Heart right ventricle (tissue), 16 donors: Measurements from ENCODE around the gene ADCY7. TPM values are rescaled to one million over a fixed set of nuclear protein-coding genes. Genes with fewer than 3 reads are reported as not detected.

ENCODE experiments used
- ATAC-seq, 8 donors: fragments of 200-7000 bp; cut with Tn5 transposase; one replicate each; pipeline ENCODE4 v1.9.1; 2020; ENCODE audit warnings: mild to moderate bottlenecking in 8 of 8, moderate library complexity in 8 of 8, moderate number of reproducible peaks in 1 of 8
- DNase-seq, 2 donors: peaks; one replicate each; pipeline ENCODE4 v3.0.0-alpha.2; 2020
- H3K27ac ChIP-seq, 10 donors: fragments of 200-600 bp; sonication (generic) in 2 of 10; one replicate each; pipeline versions ENCODE4 v1.5.0 to v1.8.0; 2020 to 2022; ENCODE audit warnings: mild to moderate bottlenecking in 3 of 10
- H3K27me3 ChIP-seq, 7 donors: fragments of 200-600 bp; one replicate each; pipeline ENCODE4 v1.8.0; 2021 to 2022; ENCODE audit warnings: mild to moderate bottlenecking in 2 of 7
- H3K36me3 ChIP-seq, 9 donors: fragments of 200-600 bp; sonication (generic) in 1 of 9; one replicate each; pipeline versions ENCODE4 v1.5.0 to v1.8.0; 2020 to 2022; ENCODE audit warnings: mild to moderate bottlenecking in 2 of 9
- H3K4me1 ChIP-seq, 9 donors: fragments of 200-600 bp; sonication (generic) in 1 of 9; one replicate each; pipeline versions ENCODE4 v1.5.0 to v1.8.0; 2020 to 2022; ENCODE audit warnings: mild to moderate bottlenecking in 4 of 9
- H3K4me3 ChIP-seq, 10 donors: fragments of 200-600 bp; sonication (generic) in 2 of 10; one replicate each; pipeline versions ENCODE4 v1.5.0 to v1.8.0; 2020 to 2022; ENCODE audit warnings: mild to moderate bottlenecking in 7 of 10, moderate library complexity in 2 of 10
- H3K9me3 ChIP-seq, 11 donors: fragments of 200-600 bp in 10 of 11; sonication (generic) in 2 of 11; one replicate each; pipeline versions ENCODE4 v1.5.0 to v1.8.0; 2013 to 2022; ENCODE audit warnings: mild to moderate bottlenecking in 2 of 11, control low read depth in 1 of 11, moderate library complexity in 1 of 11
- CTCF ChIP-seq, 9 donors: fragments of 200-600 bp; sonication (generic) in 2 of 9; IDR thresholded peaks; one replicate each; pipeline versions ENCODE4 v1.5.0 to v1.8.0; 2021 to 2022; ENCODE audit warnings: antibody characterized with exemption in 9 of 9, mild to moderate bottlenecking in 5 of 9, moderate library complexity in 1 of 9
- WGBS, 2 donors: extraction: QIAGEN DNeasy Blood & Tissue Kit; methylation state at CpG; one replicate each; pipeline ENCODE4 v1.1.7; 2013; ENCODE audit warnings: inconsistent platforms in 1 of 2; 5-methylcytosine and 5-hydroxymethylcytosine counted together
- intact Hi-C, 10 donors: fragments of 100-400 bp; cut with DNase I; formaldehyde crosslinking; loops; one replicate each; pipeline versions ENCODE4 v1.11.1 to v1.14.2; 2022
- polyA plus RNA-seq, 2 donors: library from polyadenylated mRNA; stranded (reverse); fragments of 200-250 nt; gene quantifications; one replicate each; pipeline ENCODE4 v1.2.3, GENCODE V29; 2013
- total RNA-seq, 10 donors: library from RNA; stranded (reverse); fragmentation: NEBNext Ultra II Directional in 3 of 10; extraction: Animal tissue kit (Norgen Biotek cat#: 25700) in 3 of 10; gene quantifications; one replicate each; pipeline versions ENCODE4 v1.2.1 to v1.2.4, GENCODE V29; 2021 to 2023
- donor health status: Arrhythmogenic right ventricular cardiomyopathy.
- donor health status: ischemic (EF 13 %, LVEDD 7.1; RV severe dilation, severe dysfunction).
- donor health status: healthy with polysubstance abuse.
- donor health status: DM: no; HTN: yes; CAD: no.
- donor health status: DM: no; HTN: no; CAD: no.
- donor health status: ischemic (EF 25% LVEDD 6.9; RV normal size, moderate dysfunction).
- donor health status: ischemic (EF 25% LVEDD 5.7; RV mildly dilated, moderate dysfunction).
- donor health status: healthy.
- donor health status: DM: yes; HTN: yes; CAD: no.
- donor health status: Ischemic cardiomyopathy.
- donor health status: ischemic (EF 35%, LVEDD 5.7; RV mildly dilated, moderate dysfunction).
- donor health status: nonischemic (EF 11% LVEDD 7.7; RV severe dilation, severe dysfunction).
- donor health status: DM: yes; HTN: yes; CAD: no.
- donor health status: PGD.
- donor health status: ischemic (EF 29% LVEDD 5.4; RV normal size, mild dysfunction).
- donor health status: nonischemic (EF 23%, LVEDD 6.1; RV moderate dilation, normal function).

Gene ADCY7
- total and polyA plus RNA-seq, 12 donors, result 2.2 to 25.5 (median 4.7) TPM

GRCh38 chr16:50316848-50317630, 50.7 kb downstream of the ADCY7 start:
- DNase-seq (no peak), ATAC-seq (no peak)
- Histone ChIP-seq H3K27me3 (no peaks in the 10 kb centered on the region), H3K36me3 (peaks cover 0 to 100% (median 60%) of the 10 kb centered on the region in 9 donors), H3K4me1 (peaks cover 0 to 17% (median 0%) of the 10 kb centered on the region in 9 donors), H3K9me3 (no peaks in the 10 kb centered on the region), H3K27ac (no peak overlapping the region), H3K4me3 (no peak overlapping the region)
- no peak for TF ChIP-seq CTCF (IDR thresholded peaks at IDR 0.05)
- WGBS, 2 donors, result 86 to 91% methylated on average over 10 of the region's 10 CpGs
- intact Hi-C loops, result no loop called here

- intact Hi-C loops, result no loop called here
- TF ChIP-seq CTCF (IDR thresholded peaks at IDR 0.05), result no peak
- ATAC-seq (no peak), DNase-seq (no peak)
- 95% methylated on average over 9 of the region's 9 CpGs for WGBS, 2 donors
- no peaks in the 10 kb centered on the region for H3K27me3 ChIP-seq
- H3K4me3 ChIP-seq, result no peak overlapping the region
- peaks cover 0 to 6% (median 0%) of the 10 kb centered on the region in 9 donors for H3K4me1 ChIP-seq
- H3K36me3 ChIP-seq, result peaks cover 0 to 100% (median 77%) of the 10 kb centered on the region in 9 donors
- no peaks in the 10 kb centered on the region for H3K9me3 ChIP-seq
- no peak overlapping the region for H3K27ac ChIP-seq
These were observed 52.6 kb downstream of the ADCY7 start for GRCh38 chr16:50318796-50319578.

- DNase-seq, result no peak
- Histone ChIP-seq H3K4me1 (no peaks in the 10 kb centered on the region), H3K27ac (no peak overlapping the region), H3K36me3 (peaks cover 0 to 100% (median 79%) of the 10 kb centered on the region in 9 donors), H3K9me3 (no peaks in the 10 kb centered on the region), H3K27me3 (no peaks in the 10 kb centered on the region), H3K4me3 (no peak overlapping the region)
- TF ChIP-seq CTCF (IDR thresholded peaks at IDR 0.05), result no peak
- intact Hi-C loops, result loop anchor here in 1 of 10 donors (10.0 kb wide), 1 partner anchor 66 kb away; no protein-coding TSS in a partner anchor
- 88 to 91% methylated on average over 5 of the region's 5 CpGs for WGBS, 2 donors
- no peak for ATAC-seq
These were observed 54.0 kb downstream of the ADCY7 start for GRCh38 chr16:50320310-50320709.

DNA sequence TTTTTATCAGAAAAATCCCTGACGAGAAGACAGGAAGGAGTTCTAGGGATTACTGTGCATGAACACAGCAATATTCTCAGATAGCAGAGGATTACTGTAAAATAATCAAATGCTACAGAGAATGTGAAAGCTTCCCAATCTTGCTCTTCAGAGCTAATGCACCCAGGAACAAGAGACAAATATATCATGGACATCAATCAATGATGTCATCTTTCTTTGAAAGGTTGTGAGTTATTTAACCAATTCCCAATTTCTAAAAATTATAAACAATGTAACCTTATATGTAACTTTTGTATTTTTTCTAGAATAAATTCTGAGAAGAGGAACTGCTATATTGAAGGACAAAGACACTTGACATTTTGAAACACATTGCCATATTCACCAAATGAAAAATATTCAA, 56.0 kb downstream of the ADCY7 start:
- intact Hi-C loops, result loop anchor here in 1 of 10 donors (10.0 kb wide), 1 partner anchor 68 kb away; no protein-coding TSS in a partner anchor
- ATAC-seq (no peak), DNase-seq (no peak)
- WGBS, 2 donors, result 90 to 95% methylated on average over 1 of the region's 1 CpG
- Histone ChIP-seq H3K9me3 (no peaks in the 10 kb centered on the region), H3K27me3 (no peaks in the 10 kb centered on the region), H3K36me3 (peaks cover 0 to 100% (median 69%) of the 10 kb centered on the region in 9 donors), H3K4me1 (peaks cover 0 to 2% (median 0%) of the 10 kb centered on the region in 9 donors), H3K4me3 (no peak overlapping the region), H3K27ac (no peak overlapping the region)
- TF ChIP-seq CTCF (IDR thresholded peaks at IDR 0.05), result no peak
